ENCODE measurements around the gene PAX4. TPM values are rescaled to one million over a fixed set of nuclear protein-coding genes. Genes with fewer than 3 reads are reported as not detected.

The PAX4 gene
- total RNA-seq, 2 donors from 2014 or later = not detected

GRCh38 chr7:127657500-127657899 is 39.6 kb upstream of the PAX4 start:
- Histone ChIP-seq H3K36me3 (no peaks in the 10 kb centered on the region), H3K4me3 (no peak overlapping the region), H3K4me1 (ENCODE audit: control insufficient read depth in 1 of 2, low read depth in 2 of 2) (peaks cover 22 to 27% of the 10 kb centered on the region in 2 donors), H3K27me3 (replicated peaks; ENCODE audit: insufficient read depth) (no peaks in the 10 kb centered on the region), H3K9me3 (no peaks in the 10 kb centered on the region), H3K27ac (no peak overlapping the region)
- TF ChIP-seq, protein P1, sequence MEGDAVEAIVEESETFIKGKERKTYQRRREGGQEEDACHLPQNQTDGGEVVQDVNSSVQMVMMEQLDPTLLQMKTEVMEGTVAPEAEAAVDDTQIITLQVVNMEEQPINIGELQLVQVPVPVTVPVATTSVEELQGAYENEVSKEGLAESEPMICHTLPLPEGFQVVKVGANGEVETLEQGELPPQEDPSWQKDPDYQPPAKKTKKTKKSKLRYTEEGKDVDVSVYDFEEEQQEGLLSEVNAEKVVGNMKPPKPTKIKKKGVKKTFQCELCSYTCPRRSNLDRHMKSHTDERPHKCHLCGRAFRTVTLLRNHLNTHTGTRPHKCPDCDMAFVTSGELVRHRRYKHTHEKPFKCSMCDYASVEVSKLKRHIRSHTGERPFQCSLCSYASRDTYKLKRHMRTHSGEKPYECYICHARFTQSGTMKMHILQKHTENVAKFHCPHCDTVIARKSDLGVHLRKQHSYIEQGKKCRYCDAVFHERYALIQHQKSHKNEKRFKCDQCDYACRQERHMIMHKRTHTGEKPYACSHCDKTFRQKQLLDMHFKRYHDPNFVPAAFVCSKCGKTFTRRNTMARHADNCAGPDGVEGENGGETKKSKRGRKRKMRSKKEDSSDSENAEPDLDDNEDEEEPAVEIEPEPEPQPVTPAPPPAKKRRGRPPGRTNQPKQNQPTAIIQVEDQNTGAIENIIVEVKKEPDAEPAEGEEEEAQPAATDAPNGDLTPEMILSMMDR (IDR thresholded peaks at IDR 0.05) = no peak
- DNase-seq (ENCODE audit: low spot score) (no peak), ATAC-seq (ENCODE audit: insufficient number of reproducible peaks, low FRiP score, low read depth) (no peak)

GRCh38 chr7:127655720-127656119 is 37.8 kb upstream of the PAX4 start:
- H3K27ac ChIP-seq = no peak overlapping the region
- peaks cover 22 to 29% of the 10 kb centered on the region in 2 donors for H3K4me1 ChIP-seq (ENCODE audit: control insufficient read depth in 1 of 2, low read depth in 2 of 2)
- no peaks in the 10 kb centered on the region for H3K36me3 ChIP-seq
- DNase-seq (ENCODE audit: low spot score) (no peak), ATAC-seq (ENCODE audit: insufficient number of reproducible peaks, low FRiP score, low read depth) (no peak)
- no peak overlapping the region for H3K4me3 ChIP-seq
- no peaks in the 10 kb centered on the region for H3K9me3 ChIP-seq
- no peaks in the 10 kb centered on the region for H3K27me3 ChIP-seq (replicated peaks; ENCODE audit: insufficient read depth)
- TF ChIP-seq, protein P1 (IDR thresholded peaks at IDR 0.05) = no peak

DNA sequence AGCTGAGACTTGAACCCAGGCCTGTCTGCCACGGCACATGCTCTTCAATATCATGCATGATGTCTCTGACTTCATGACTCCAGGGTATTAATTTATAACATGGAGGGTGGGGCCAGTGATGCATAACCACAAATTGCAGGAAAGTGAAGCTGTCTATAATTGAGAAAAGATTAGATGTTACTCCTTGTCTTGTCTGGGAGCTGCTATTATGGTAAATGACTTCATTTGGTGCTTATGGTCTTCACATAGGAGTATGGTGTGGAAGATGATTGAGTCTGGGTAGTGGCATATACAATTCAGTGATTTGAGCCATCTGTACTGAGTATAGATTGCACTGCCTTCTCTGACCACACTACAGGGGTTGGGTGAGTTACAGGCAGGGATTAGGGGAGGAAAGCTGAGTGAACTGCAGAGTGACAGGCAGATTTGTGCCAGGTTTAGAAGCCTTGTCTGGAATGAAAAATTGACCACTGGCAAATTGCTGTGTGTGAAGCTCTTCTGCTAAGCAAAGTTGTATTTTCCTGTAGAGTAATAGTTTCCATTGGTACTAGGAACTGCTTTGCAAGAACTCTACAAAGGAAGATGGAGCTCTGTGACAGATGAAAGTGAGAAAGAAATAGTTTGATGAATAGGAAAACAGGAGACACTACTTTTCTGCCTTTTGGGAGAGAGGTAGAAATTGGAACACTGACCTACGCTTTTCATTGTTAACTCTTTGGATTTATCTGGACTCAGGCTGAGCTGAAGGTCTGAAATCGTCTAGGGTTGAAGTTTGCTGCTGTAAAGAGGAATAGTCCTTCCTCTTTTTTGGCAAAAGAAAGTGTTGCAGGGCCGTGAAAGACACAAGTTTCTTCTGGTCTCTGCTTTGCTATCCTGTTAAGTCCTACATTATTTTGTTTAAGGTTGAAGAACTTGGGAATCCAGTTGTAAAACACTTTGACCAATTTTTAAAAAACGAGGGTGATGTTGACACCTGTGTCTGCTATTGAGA is 36.8 kb upstream of the PAX4 start:
- no peak overlapping the region for H3K27ac ChIP-seq
- H3K9me3 ChIP-seq = no peaks in the 10 kb centered on the region
- H3K27me3 ChIP-seq (replicated peaks; ENCODE audit: insufficient read depth) = no peaks in the 10 kb centered on the region
- H3K4me1 ChIP-seq (ENCODE audit: control insufficient read depth in 1 of 2, low read depth in 2 of 2) = peaks cover 22 to 29% of the 10 kb centered on the region in 2 donors
- H3K36me3 ChIP-seq = no peaks in the 10 kb centered on the region
- H3K4me3 ChIP-seq = no peak overlapping the region
- DNase-seq (ENCODE audit: low spot score) = no peak
- ATAC-seq (ENCODE audit: insufficient number of reproducible peaks, low FRiP score, low read depth) = no peak
- TF ChIP-seq, protein P1 (IDR thresholded peaks at IDR 0.05) = no peak

DNA sequence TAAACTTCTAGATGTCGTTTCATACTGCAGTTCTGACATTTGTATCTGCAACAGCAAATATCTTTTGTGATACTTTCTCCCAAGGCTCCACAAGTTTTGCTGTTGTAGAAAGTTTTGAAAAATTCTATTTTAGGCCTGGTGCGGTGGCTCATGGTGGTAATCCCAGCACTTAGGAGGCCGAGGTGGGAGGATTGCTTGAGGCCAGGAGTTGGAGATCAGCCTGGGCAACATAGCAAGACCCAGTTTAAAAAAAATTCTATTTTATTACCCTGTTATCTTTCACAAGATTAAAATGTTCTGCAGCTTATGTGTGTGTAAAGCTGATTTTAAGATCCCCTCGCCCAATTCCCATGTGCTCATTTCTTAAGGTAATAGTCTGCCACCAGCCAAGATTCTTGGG is 35.5 kb upstream of the PAX4 start:
- Histone ChIP-seq H3K36me3 (no peaks in the 10 kb centered on the region), H3K4me1 (ENCODE audit: control insufficient read depth in 1 of 2, low read depth in 2 of 2) (peaks cover 22 to 29% of the 10 kb centered on the region in 2 donors), H3K4me3 (peak overlapping the region; percentile 86), H3K9me3 (no peaks in the 10 kb centered on the region), H3K27me3 (replicated peaks; ENCODE audit: insufficient read depth) (no peaks in the 10 kb centered on the region), H3K27ac (no peak overlapping the region)
- ATAC-seq (ENCODE audit: insufficient number of reproducible peaks, low FRiP score, low read depth) (no peak), DNase-seq (ENCODE audit: low spot score) (no peak)
- TF ChIP-seq, protein P1 (IDR thresholded peaks at IDR 0.05) = no peak
